HepG2 (cell line): Measurements from ENCODE around the gene CUEDC2. TPM values are rescaled to one million over a fixed set of nuclear protein-coding genes. Genes with fewer than 3 reads are reported as not detected.

Experiments
- ATAC-seq: fragments of 200-7000 bp; cut with Tn5 transposase; 3 replicates; pipeline ENCODE4 v1.9.1; 2020; ENCODE audit warnings: mild to moderate bottlenecking, moderate library complexity
- BruUV-seq: library from RNA; stranded (reverse); fragments of 400-500 nt; replicated peaks from 2 replicates; lab custom pipeline; 2021; lab: Mats Ljungman, UMichigan
- CTCF ChIA-PET: fragments of 300-600 bp; formaldehyde crosslinking; extraction: SDS; loops from one replicate; lab custom pipeline; 2021; ENCODE audit warnings: low total read pairs, inconsistent platforms, low intra/inter-chr PET ratio; lab: Yijun Ruan, JAX
- POLR2A ChIA-PET: fragments of 350-600 bp; sonication (Branson Sonifier 250); formaldehyde crosslinking; loops from one replicate; lab custom pipeline; 2020; ENCODE audit warnings: antibody characterized with exemption, inconsistent platforms; lab: Yijun Ruan, JAX
- DNase-seq: peaks from one replicate; pipeline ENCODE4 v3.0.0-alpha.2; 2015; ENCODE audit warnings: low spot score
- FAIRE-seq: peaks from 3 replicates; lab custom pipeline; 2011; peaks lifted over from hg19 to GRCh38; lab: Jason Lieb, UNC
- H2AFZ ChIP-seq: one replicate; pipeline ENCODE4 v1.6.1; 2011; ENCODE audit warnings: low read length, inconsistent platforms
- H3K27ac ChIP-seq: fragments of 300-600 bp; 3 replicates; pipeline ENCODE4 v1.8.0; 2011; ENCODE audit warnings: mixed run types, mild to moderate bottlenecking, mixed read lengths, low read length, inconsistent platforms; ENCODE audit not compliant: insufficient read depth; ENCODE audit errors: extremely low read length
- H3K27me3 ChIP-seq, 2 experiments: fragments of 200-600 bp in 1 of 2; 2 replicates in 1 of 2; 3 replicates in 1 of 2; pipeline versions ENCODE4 v1.6.0 to v1.8.0; 2011; ENCODE audit warnings: low read length in 2 of 2, mild to moderate bottlenecking in 2 of 2, moderate library complexity in 2 of 2, inconsistent platforms in 1 of 2; ENCODE audit not compliant: insufficient read depth in 2 of 2, control insufficient read depth in 1 of 2
- H3K36me3 ChIP-seq, 2 experiments: fragments of 200-600 bp in 1 of 2; replicated peaks in 1 of 2; 2 replicates in 1 of 2; 3 replicates in 1 of 2; pipeline versions ENCODE4 v1.5.1 to v1.8.0; 2011; ENCODE audit warnings: low read length in 2 of 2, inconsistent platforms in 1 of 2; ENCODE audit not compliant: insufficient read depth in 2 of 2, control insufficient read depth in 1 of 2
- H3K4me1 ChIP-seq: 2 replicates; pipeline ENCODE4 v1.5.1; 2012; ENCODE audit warnings: low read length, inconsistent platforms; ENCODE audit not compliant: insufficient read depth
- H3K4me2 ChIP-seq: 2 replicates; pipeline ENCODE4 v1.6.0; 2011; ENCODE audit warnings: low read depth, low read length, inconsistent platforms
- H3K4me3 ChIP-seq, 3 experiments: fragments of 200-600 bp in 1 of 3; sonication (generic), shearing (Covaris generic) in 1 of 3; replicated peaks in 1 of 3; 2 replicates each; pipeline ENCODE4 v1.5.1; 2011 to 2016; ENCODE audit warnings: low read length in 3 of 3, inconsistent platforms in 2 of 3, low read depth in 2 of 3, mild to moderate bottlenecking in 2 of 3, control low read depth in 1 of 3, mixed read lengths in 1 of 3; ENCODE audit not compliant: insufficient read depth in 1 of 3
- H3K79me2 ChIP-seq: one replicate; pipeline ENCODE4 v1.6.1; 2011; ENCODE audit warnings: low read length, inconsistent platforms; ENCODE audit not compliant: insufficient read depth
- H3K9ac ChIP-seq: 2 replicates; pipeline ENCODE4 v1.6.0; 2011; ENCODE audit warnings: mild to moderate bottlenecking, low read depth, low read length, inconsistent platforms; ENCODE audit not compliant: insufficient read depth
- H3K9me3 ChIP-seq: 2 replicates; pipeline ENCODE4 v1.5.1; 2012; ENCODE audit warnings: mild to moderate bottlenecking, low read length
- H4K20me1 ChIP-seq: 2 replicates; pipeline ENCODE4 v1.6.0; 2011; ENCODE audit warnings: inconsistent platforms, mild to moderate bottlenecking, low read length, moderate library complexity; ENCODE audit not compliant: insufficient read depth
- ATRX ChIP-seq: sonication (generic); formaldehyde crosslinking; IDR thresholded peaks from 2 replicates; pipeline ENCODE4 v1.4.0; 2020; ENCODE audit warnings: missing genetic modification reagents, borderline replicate concordance
- GATAD2A ChIP-seq: IDR thresholded peaks from 2 replicates; pipeline ENCODE4 v1.6.1; 2016
- GTF2F1 ChIP-seq: fragments of 150-350 bp; IDR thresholded peaks from 2 replicates; pipeline ENCODE4 v1.6.1; 2014; ENCODE audit warnings: low read length
- MYC ChIP-seq: sonication (generic); formaldehyde crosslinking; IDR thresholded peaks from 2 replicates; pipeline ENCODE4 v1.9.0; 2021; ENCODE audit warnings: missing genetic modification reagents, borderline replicate concordance
- TBL1XR1 ChIP-seq: fragments of 150-350 bp; IDR thresholded peaks from 2 replicates; pipeline ENCODE4 v1.6.1; 2014; ENCODE audit warnings: borderline replicate concordance, low read length; ENCODE audit not compliant: partially characterized antibody
- TGIF2 ChIP-seq: IDR thresholded peaks from 2 replicates; pipeline ENCODE4 v1.6.1; 2016; ENCODE audit warnings: control low read depth, missing compliant biosample characterization
- THAP11 ChIP-seq: IDR thresholded peaks from 2 replicates; pipeline ENCODE4 v1.6.1; 2016; ENCODE audit warnings: missing biosample characterization, missing genetic modification reagents
- ZC3H4 ChIP-seq: sonication (generic); formaldehyde crosslinking; IDR thresholded peaks from 2 replicates; pipeline ENCODE4 v1.4.0; 2020; ENCODE audit warnings: missing genetic modification reagents, borderline replicate concordance
- ZKSCAN8 ChIP-seq: IDR thresholded peaks from 2 replicates; pipeline ENCODE4 v1.6.1; 2016; ENCODE audit warnings: borderline replicate concordance, missing genetic modification reagents, missing compliant biosample characterization
- ZNF296 ChIP-seq: sonication (generic); formaldehyde crosslinking; conservative IDR thresholded peaks from 2 replicates; pipeline ENCODE4 v1.5.0; 2020; ENCODE audit warnings: mild to moderate bottlenecking, missing genetic modification reagents
- ZNF343 ChIP-seq: sonication (generic); formaldehyde crosslinking; IDR thresholded peaks from 2 replicates; pipeline ENCODE4 v1.4.0; 2020; ENCODE audit warnings: mild to moderate bottlenecking, missing genetic modification reagents
- ZNF354B ChIP-seq: sonication (generic); formaldehyde crosslinking; IDR thresholded peaks from 2 replicates; pipeline ENCODE4 v1.8.0; 2022; ENCODE audit warnings: mild to moderate bottlenecking, missing genetic modification reagents
- ZNF441 ChIP-seq: sonication (generic); formaldehyde crosslinking; IDR thresholded peaks from 2 replicates; pipeline ENCODE4 v1.7.0; 2021; ENCODE audit warnings: missing genetic modification reagents, borderline replicate concordance
- ZNF468 ChIP-seq: sonication (generic); formaldehyde crosslinking; IDR thresholded peaks from 2 replicates; pipeline ENCODE4 v1.8.0; 2022; ENCODE audit warnings: mild to moderate bottlenecking, moderate library complexity, missing genetic modification reagents
- ZNF557 ChIP-seq: sonication (generic); formaldehyde crosslinking; IDR thresholded peaks from 2 replicates; pipeline ENCODE4 v1.4.0; 2020; ENCODE audit warnings: missing genetic modification reagents
- ZNF589 ChIP-seq: sonication (generic); formaldehyde crosslinking; conservative IDR thresholded peaks from 2 replicates; pipeline ENCODE4 v1.8.0; 2022; ENCODE audit warnings: mild to moderate bottlenecking, moderate library complexity, missing genetic modification reagents
- WGBS: methylation state at CpG from one replicate; pipeline ENCODE4 v1.1.6; 2017; ENCODE audit warnings: low lambda C conversion rate; 5-methylcytosine and 5-hydroxymethylcytosine counted together
- in situ Hi-C: cut with HindIII; loops from 2 replicates; pipeline ENCODE4 v1.10.0; 2017; ENCODE audit warnings: low pct_unique_long_range_greater_than_20kb; ENCODE audit not compliant: extremely low pct_ligation_motif_present
- intact Hi-C: fragments of 100-400 bp; cut with micrococcal nuclease; formaldehyde crosslinking; loops from one replicate; pipeline ENCODE4 v1.10.0; 2022; ENCODE audit not compliant: unreplicated experiment
- polyA plus RNA-seq, 8 experiments: library from polyadenylated mRNA; depleted of rRNA in 3 of 8; stranded (reverse) in 7 of 8; unstranded in 1 of 8; fragments of >200 nt; fragmentation: Illumina TruSeq in 4 of 8; extraction: Trizol in 4 of 8; gene quantifications; 2 replicates each; pipeline versions ENCODE4 v1.2.1 to v1.2.3, GENCODE V29; 2011 to 2016; ENCODE audit warnings: low read depth in 4 of 8, missing spikeins in 1 of 8, mixed read lengths in 1 of 8; ENCODE audit not compliant: insufficient read depth in 1 of 8
- total RNA-seq, 5 experiments: library from RNA; depleted of rRNA; stranded (reverse); fragments of >200 nt; fragmentation: Illumina TruSeq; extraction: Trizol; gene quantifications; 2 replicates each; pipeline ENCODE4 v1.2.3, GENCODE V29; 2016; ENCODE audit warnings: low read depth in 1 of 5
- TF ChIP-seq, protein P1 (sequence below): sonication (generic); formaldehyde crosslinking; IDR thresholded peaks from 2 replicates; pipeline ENCODE4 v1.4.0; 2020; ENCODE audit warnings: missing genetic modification reagents
- TF ChIP-seq, protein P2 (sequence below): sonication (generic); formaldehyde crosslinking; IDR thresholded peaks from 2 replicates; pipeline ENCODE4 v1.4.0; 2020; ENCODE audit warnings: missing genetic modification reagents, borderline replicate concordance
- TF ChIP-seq, protein P3 (sequence below): IDR thresholded peaks from 2 replicates; pipeline ENCODE4 v1.6.1; 2016; ENCODE audit warnings: low read depth, control low read depth

CUEDC2 gene
- total and polyA plus RNA-seq, 2 of the 13 experiments (the other 11 are each of a cell fraction or from before 2014, with no cell fraction given), result 13.1 to 18.4 TPM

DNA sequence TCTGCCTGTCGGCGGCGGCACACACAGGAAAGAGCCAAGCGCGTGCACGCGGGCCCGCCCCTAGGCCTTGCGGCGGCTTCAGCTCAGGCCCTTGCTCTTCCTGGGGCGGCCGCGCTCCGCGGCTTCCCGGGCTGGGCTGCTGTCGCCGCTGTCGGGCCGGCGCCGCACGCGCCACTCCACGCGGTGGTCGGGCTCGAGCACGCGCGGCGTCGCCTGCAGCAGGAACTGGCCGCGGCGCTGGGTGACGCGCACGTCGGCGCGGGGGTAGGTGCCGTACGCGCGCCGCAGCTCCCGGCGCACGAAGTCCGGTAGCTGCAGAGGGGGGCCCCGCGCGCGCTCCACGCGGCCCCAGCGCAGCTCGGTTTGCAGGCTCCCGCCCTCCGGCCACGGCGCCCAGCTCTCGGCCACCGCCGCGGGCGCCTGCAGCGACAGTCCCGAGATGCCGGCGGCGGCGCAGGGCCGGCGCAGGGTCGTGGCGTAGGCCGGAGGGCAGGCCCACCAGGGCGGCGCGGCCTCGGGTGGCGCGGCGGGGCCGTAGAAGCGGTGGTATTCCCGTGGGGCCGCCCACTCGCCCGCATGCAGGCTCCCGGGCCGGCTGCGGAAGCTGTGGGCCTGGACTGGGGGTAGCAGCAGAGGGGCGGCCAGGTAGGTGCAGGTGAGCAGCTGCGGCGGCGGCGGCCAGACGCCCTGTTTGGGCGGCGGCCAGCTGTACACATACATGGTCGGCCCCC, 18.2 kb upstream of the CUEDC2 start (continued):
- TF ChIP-seq, protein P1, sequence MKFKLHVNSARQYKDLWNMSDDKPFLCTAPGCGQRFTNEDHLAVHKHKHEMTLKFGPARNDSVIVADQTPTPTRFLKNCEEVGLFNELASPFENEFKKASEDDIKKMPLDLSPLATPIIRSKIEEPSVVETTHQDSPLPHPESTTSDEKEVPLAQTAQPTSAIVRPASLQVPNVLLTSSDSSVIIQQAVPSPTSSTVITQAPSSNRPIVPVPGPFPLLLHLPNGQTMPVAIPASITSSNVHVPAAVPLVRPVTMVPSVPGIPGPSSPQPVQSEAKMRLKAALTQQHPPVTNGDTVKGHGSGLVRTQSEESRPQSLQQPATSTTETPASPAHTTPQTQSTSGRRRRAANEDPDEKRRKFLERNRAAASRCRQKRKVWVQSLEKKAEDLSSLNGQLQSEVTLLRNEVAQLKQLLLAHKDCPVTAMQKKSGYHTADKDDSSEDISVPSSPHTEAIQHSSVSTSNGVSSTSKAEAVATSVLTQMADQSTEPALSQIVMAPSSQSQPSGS, result no peak
- no peak for TF ChIP-seq ZNF296 (CRISPR knock-in tag)
- peak; percentile 78; the same call in 1 of the 2 replicates for TF ChIP-seq ZNF354B (CRISPR knock-in tag)
- TF ChIP-seq, protein P2, sequence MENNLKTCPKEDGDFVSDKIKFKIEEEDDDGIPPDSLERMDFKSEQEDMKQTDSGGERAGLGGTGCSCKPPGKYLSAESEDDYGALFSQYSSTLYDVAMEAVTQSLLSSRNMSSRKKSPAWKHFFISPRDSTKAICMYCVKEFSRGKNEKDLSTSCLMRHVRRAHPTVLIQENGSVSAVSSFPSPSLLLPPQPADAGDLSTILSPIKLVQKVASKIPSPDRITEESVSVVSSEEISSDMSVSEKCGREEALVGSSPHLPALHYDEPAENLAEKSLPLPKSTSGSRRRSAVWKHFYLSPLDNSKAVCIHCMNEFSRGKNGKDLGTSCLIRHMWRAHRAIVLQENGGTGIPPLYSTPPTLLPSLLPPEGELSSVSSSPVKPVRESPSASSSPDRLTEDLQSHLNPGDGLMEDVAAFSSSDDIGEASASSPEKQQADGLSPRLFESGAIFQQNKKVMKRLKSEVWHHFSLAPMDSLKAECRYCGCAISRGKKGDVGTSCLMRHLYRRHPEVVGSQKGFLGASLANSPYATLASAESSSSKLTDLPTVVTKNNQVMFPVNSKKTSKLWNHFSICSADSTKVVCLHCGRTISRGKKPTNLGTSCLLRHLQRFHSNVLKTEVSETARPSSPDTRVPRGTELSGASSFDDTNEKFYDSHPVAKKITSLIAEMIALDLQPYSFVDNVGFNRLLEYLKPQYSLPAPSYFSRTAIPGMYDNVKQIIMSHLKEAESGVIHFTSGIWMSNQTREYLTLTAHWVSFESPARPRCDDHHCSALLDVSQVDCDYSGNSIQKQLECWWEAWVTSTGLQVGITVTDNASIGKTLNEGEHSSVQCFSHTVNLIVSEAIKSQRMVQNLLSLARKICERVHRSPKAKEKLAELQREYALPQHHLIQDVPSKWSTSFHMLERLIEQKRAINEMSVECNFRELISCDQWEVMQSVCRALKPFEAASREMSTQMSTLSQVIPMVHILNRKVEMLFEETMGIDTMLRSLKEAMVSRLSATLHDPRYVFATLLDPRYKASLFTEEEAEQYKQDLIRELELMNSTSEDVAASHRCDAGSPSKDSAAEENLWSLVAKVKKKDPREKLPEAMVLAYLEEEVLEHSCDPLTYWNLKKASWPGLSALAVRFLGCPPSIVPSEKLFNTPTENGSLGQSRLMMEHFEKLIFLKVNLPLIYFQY, result peak; percentile 56
- TF ChIP-seq MYC, result peak; percentile 88

DNA sequence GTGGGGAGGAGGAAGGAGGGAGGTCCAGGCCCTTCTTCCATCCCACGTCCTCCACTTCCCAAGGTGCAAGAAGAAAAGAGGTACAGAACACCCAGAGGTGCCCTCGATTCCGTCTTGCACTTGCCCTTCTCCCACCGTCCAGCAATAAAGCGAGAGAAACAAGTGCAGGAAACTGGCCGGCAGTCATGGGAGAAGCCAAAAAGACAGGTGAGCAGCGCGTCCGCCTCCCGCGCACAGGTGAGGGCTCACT, 17.7 kb upstream of the CUEDC2 start:
- no peaks in the 10 kb centered on the region; a peak in 1 of 5 replicates for H3K27me3 ChIP-seq
- CTCF ChIA-PET, result no interaction called here
- peak overlapping the region; percentile 96 for H3K4me2 ChIP-seq
- peak overlapping the region; percentile 57 to 96 (median 64) for H3K4me3 ChIP-seq
- peaks cover 7% of the 10 kb centered on the region for H3K79me2 ChIP-seq
- H3K36me3 ChIP-seq, result peaks cover 1 to 4% of the 10 kb centered on the region in 2 experiments; a peak in 3 of 5 replicates
- in situ Hi-C loops (no loop called here), intact Hi-C loops (no loop called here)
- POLR2A ChIA-PET, result interaction anchor here (0.6 to 6.2 kb wide), 13 partner anchors 9 to 211 kb away, joined by 3 to 112 read pairs (median 7); partner anchors contain the start of genes ACTR1A, CUEDC2, FBXL15 and NFKB2
- FAIRE-seq, result no peak
- 3% methylated on average over 6 of the region's 11 CpGs for WGBS
- peaks cover 28% of the 10 kb centered on the region for H3K4me1 ChIP-seq
- H2AFZ ChIP-seq, result no peak overlapping the region
- no peaks in the 10 kb centered on the region for H4K20me1 ChIP-seq
- no peak for ATAC-seq
- TSS peak; percentile 51 for BruUV-seq
- H3K9me3 ChIP-seq, result no peaks in the 10 kb centered on the region
- peak overlapping the region; percentile 82 for H3K27ac ChIP-seq
- DNase-seq, result no peak
- H3K9ac ChIP-seq, result peak overlapping the region; percentile 88
- TF ChIP-seq GTF2F1 (no peak), TBL1XR1 (no peak), ZNF441 (CRISPR knock-in tag) (no peak), THAP11 (no peak), ZC3H4 (no peak), ZNF468 (CRISPR knock-in tag) (no peak), ZNF557 (CRISPR knock-in tag) (no peak), ATRX (CRISPR knock-in tag) (no peak), ZKSCAN8 (CRISPR knock-in tag) (0 out of 2 replicates have a peak, but pooled peaks have one; percentile 37), ZNF343 (no peak), ZNF589 (CRISPR knock-in tag) (no peak; the same call in 1 of the 2 replicates), TGIF2 (CRISPR knock-in tag) (no peak), GATAD2A (CRISPR knock-in tag) (peak; percentile 35; the same call in 1 of the 2 replicates)
- TF ChIP-seq, protein P3, sequence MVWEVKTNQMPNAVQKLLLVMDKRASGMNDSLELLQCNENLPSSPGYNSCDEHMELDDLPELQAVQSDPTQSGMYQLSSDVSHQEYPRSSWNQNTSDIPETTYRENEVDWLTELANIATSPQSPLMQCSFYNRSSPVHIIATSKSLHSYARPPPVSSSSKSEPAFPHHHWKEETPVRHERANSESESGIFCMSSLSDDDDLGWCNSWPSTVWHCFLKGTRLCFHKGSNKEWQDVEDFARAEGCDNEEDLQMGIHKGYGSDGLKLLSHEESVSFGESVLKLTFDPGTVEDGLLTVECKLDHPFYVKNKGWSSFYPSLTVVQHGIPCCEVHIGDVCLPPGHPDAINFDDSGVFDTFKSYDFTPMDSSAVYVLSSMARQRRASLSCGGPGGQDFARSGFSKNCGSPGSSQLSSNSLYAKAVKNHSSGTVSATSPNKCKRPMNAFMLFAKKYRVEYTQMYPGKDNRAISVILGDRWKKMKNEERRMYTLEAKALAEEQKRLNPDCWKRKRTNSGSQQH, result no peak
